ENCODE data around the gene ADH1C.

ADH1C gene

GRCh38 chr4:99389606-99390005 is 37.1 kb upstream of the ADH1C start:
- H3K4me3 ChIP-seq (ENCODE audit: low read length), result no peak overlapping the region
- TF ChIP-seq CTCF (conservative IDR thresholded peaks at IDR 0.05; ENCODE audit: low read depth, low read length), result no peak
- no peak for DNase-seq (ENCODE audit: low read depth)

GRCh38 chr4:99383833-99384392 is 31.4 kb upstream of the ADH1C start:
- no peak overlapping the region for H3K4me3 ChIP-seq (ENCODE audit: low read length)
- DNase-seq (ENCODE audit: low read depth), result no peak
- TF ChIP-seq CTCF (conservative IDR thresholded peaks at IDR 0.05; ENCODE audit: low read depth, low read length), result no peak

- no peak for DNase-seq (ENCODE audit: low read depth)
- TF ChIP-seq CTCF (conservative IDR thresholded peaks at IDR 0.05; ENCODE audit: low read depth, low read length), result no peak
Measured at GRCh38 chr4:99383399-99383798, 30.9 kb upstream of the ADH1C start.

GRCh38 chr4:99382745-99383360 is 30.3 kb upstream of the ADH1C start:
- no peak for TF ChIP-seq CTCF (conservative IDR thresholded peaks at IDR 0.05; ENCODE audit: low read depth, low read length)
- no peak overlapping the region for H3K4me3 ChIP-seq (ENCODE audit: low read length)
- no peak for DNase-seq (ENCODE audit: low read depth)

More at GRCh38 chr4:99383399-99383798, 30.9 kb upstream of the ADH1C start:
- no peak overlapping the region for H3K4me3 ChIP-seq (ENCODE audit: low read length)

- DNase-seq (ENCODE audit: low read depth), result no peak
- H3K4me3 ChIP-seq (ENCODE audit: low read length), result no peak overlapping the region
- TF ChIP-seq CTCF (conservative IDR thresholded peaks at IDR 0.05; ENCODE audit: low read depth, low read length), result no peak
Measured at GRCh38 chr4:99381588-99382175, 29.1 kb upstream of the ADH1C start.

- TF ChIP-seq CTCF (conservative IDR thresholded peaks at IDR 0.05; ENCODE audit: low read depth, low read length), result no peak
- no peak overlapping the region for H3K4me3 ChIP-seq (ENCODE audit: low read length)
- DNase-seq (ENCODE audit: low read depth), result no peak
Measured at GRCh38 chr4:99379571-99379970, 27.0 kb upstream of the ADH1C start.

- DNase-seq (ENCODE audit: low read depth), result no peak
- H3K4me3 ChIP-seq (ENCODE audit: low read length), result no peak overlapping the region
- no peak for TF ChIP-seq CTCF (conservative IDR thresholded peaks at IDR 0.05; ENCODE audit: low read depth, low read length)
Measured at GRCh38 chr4:99378876-99379275, 26.3 kb upstream of the ADH1C start.
